Islet of Langerhans (tissue), 1 donor: ENCODE results near the gene JPH2.

Experiments used
- FAIRE-seq: peaks from one replicate; lab custom pipeline; 2011; peaks lifted over from hg19 to GRCh38; lab: Jason Lieb, UNC

Gene JPH2

DNA sequence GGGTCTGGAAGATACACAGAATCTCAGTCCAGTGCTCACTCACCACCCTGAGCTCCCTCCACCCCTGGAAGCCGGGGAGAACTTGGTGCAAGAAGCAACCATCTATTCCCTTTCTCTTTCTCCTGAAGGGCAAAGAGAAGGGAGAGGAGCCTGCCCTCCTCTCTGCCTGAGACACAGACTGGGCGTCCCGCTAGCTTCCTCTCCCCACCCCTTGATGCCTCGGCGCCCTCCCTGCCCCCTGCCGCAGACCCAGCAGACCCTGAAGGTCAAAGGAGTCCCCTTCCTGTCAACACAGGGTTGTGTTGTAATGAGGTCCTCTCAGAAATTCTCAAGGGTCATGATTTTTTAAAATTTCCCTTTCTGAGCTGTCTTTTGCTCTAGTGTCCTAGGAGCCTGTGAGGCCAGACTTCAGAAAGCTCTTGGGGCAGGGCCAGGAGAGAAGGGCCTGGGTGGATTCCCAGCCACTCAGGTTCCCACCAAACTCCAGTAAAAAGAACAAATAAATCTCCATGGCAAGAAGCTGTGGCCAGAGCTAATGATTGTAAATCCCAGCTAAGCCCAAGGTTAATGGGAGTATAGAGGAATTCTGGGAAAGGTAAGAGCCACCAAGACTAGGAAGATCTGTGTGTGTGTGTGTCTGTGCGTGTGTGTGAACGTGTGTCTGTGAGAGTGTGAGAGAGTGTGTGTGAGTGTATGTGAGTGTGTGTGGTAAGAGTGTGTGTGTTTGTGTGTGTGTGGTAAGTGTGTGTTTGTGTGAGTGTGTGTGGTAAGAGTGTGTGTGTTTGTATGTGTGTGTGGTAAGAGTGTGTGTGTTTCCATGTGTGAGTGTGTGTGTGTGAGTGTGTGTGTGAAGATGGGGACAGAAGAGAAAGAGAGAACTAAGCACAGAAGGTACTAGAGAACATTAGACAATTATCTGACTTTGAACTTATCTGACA, 1.1 kb upstream of the JPH2 start:
- FAIRE-seq, result no peak

DNA sequence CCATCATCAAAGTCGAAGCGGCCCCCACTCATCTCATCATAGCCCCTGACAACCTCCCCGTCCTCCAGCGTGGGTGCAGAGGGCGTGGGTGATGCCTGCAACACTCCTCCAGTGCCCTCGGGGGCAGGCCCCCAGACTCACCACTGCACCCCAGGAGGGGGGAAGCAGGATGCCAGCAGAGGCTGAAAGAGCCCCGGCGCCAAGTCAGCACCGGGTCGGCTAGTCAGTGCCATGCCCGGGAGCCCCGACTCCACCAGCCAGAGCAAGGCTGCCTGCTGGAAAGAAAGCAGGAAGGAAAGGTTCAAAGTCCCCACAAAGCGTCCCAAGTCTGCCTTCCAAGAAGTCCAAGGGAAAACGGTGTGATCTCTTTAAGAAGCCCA, 324 bp downstream of the JPH2 start:
- FAIRE-seq, result no peak

DNA sequence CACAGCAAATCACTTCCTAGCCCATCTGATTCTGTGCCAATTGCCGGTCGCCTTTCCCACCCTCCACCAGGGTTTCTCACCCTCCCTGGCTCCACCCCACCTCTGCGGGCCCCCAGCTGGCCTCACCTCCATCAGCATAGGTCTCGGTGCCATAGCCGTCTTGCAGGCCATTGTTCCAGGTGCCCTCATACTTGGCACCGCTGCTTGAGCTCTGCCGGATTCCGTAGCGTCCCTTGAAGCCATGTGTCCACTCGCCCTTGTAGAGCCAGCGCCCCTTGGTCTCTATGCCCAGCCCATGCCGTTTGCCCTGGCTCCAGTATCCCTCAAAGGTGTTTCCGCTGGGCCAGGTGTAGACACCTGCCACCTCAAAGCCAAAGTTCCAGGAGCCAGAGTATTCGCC, 787 bp downstream of the JPH2 start:
- no peak for FAIRE-seq

DNA sequence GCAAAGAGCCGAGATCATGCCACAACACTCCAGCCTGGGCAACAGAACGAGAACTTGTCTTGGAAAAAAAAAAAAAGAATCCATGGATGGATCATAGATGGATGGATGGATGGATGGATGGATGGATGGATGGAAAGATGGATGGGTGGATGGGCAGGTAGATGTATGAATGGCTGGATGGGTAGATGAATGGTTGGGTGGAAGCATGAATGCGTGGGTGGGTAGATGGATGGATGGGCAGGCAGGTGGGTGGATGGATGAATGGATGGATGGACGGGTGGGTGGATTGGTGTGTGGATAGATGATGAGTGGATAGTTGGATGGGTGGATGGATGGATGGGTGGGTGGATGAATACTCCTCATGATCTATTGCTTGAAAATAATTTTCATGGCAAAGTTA, 1.4 kb downstream of the JPH2 start:
- no peak for FAIRE-seq

DNA sequence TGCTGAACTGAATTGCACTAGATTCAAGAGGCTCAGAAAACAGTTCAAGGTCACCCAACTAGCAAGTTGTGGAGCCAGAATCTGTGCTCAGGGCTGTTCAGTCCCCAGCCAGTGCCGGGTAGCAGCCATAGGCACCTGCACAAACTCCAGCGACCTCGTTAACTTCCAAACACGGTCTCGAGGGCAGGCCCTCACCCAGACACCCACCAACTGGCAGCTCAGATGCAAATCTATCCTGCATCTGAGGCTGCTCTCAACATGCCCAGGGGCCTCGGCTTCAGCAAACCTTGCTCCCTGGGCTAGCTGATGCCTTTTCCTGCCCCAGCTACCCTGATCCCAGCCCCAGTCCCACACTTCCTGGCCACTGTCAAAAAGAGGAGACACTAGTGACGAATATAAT, 3.7 kb downstream of the JPH2 start:
- FAIRE-seq, result no peak

DNA sequence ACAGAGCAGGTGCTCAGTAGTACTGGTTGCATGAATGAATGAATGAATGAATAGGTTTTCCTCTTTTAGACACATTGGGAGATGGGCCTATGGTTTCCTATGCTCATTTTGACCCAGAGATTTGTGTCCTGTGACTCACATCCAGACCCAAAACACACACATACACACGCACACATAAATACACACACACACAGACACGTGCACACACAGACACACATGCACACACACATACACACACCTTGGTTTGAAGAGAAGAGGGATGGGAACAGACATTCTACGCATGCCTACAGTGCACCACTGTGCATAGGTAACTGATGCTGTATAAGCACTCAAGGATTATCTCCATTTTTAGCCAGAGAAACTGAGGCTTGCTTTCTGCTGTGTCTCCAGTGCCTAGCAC, 4.1 kb downstream of the JPH2 start:
- FAIRE-seq, result no peak

DNA sequence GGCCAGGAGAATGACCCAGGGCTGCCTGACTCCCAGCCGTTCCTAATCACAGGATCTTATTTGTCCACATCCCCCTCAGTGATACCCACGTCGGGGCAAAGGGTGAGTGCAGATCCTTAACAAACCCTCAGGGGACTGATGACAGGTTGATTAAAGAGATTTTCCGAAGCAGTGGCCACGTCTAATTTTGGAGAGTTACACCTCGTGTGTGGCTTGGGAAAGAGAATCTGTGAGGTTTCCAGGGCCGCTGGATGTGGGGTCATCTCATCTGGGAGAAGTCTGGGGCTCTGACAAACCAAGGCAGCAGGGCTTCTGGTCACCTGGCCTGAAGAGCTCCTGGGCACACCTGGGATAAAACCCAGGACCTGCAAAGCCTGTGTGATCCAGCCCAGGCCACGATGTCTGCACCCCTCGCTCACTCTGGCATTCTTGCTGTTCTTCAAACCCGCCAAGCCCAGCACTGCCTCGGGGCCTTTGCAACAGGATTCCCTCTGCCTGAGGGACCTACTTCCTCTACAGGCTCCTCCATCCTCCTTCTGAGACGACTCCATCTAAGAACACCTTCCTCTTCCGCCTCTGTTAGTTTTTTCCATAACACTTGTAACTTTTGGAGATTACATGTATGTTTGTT, 4.7 kb downstream of the JPH2 start:
- FAIRE-seq, result no peak

DNA sequence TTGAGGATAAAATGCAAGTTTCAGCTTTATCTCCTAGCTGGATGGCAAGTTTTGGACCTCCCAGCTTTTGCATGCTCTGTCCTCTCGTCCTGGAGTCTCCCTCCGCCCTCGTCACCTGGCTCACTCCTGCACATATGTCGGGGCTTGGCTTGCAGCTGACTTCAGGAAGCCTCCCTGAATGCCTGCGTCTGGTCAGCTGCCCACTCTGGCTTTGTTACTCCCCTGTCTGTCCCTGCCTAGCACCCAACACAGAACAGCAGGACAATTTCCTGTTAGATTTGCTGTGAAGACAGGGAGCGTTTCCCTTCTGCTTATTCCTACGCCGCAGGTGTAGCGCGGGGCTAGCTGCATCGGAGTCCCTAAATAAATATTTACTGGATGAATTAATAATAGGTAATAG, 5.4 kb downstream of the JPH2 start:
- no peak for FAIRE-seq

DNA sequence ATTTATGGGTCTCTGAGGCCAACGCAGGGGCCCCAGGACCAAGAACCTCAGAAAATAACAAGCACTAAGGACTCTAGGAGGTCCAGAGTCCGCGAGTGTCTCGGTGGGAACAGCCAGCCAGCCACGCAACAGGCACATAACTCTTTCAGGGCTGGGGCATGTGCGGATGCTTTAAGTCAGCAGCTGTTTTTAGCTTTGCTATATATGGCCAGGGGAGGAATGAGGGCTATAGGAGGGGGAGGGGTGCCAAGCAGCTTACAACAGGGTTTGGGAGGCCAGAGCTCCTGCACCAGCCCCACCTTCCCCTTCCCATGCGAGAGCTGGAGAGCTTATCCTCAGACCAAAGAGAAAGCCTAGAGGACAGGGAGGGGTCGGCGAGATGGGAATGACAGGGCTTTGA, 6.2 kb downstream of the JPH2 start:
- FAIRE-seq, result no peak

DNA sequence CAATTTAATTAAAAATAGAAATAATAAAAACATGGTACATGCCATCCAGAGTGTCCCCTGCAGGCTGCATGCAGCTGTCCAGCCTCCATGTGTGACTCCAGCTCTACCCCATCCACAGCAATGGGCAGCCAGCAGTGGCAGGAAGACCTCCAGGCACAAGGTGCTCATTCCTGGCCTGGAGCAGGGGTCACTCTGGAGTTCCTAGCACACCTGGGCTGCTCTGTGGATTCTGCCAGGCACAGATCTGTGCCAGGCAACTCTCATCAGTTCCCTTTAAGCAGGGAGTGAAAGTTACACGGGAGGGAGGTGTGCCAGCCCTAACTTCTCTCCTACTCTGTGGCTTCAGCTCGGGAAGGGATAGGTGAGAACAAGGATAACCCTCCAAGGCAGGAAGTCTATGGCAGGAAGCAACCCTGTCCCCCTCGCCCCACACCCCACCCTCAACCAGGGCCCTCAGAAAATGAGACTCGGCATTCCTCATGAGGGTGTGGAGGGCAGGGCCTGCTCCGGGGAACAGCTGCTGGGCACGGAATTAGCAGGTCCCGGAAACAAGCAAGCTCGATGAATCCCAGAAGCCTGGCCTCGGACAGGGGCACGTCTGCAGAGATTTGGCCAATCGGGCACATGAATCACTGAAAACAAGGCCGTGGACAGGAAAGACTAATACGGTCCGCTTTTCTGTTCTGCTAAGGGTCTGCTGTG, 10.0 kb downstream of the JPH2 start:
- no peak for FAIRE-seq

DNA sequence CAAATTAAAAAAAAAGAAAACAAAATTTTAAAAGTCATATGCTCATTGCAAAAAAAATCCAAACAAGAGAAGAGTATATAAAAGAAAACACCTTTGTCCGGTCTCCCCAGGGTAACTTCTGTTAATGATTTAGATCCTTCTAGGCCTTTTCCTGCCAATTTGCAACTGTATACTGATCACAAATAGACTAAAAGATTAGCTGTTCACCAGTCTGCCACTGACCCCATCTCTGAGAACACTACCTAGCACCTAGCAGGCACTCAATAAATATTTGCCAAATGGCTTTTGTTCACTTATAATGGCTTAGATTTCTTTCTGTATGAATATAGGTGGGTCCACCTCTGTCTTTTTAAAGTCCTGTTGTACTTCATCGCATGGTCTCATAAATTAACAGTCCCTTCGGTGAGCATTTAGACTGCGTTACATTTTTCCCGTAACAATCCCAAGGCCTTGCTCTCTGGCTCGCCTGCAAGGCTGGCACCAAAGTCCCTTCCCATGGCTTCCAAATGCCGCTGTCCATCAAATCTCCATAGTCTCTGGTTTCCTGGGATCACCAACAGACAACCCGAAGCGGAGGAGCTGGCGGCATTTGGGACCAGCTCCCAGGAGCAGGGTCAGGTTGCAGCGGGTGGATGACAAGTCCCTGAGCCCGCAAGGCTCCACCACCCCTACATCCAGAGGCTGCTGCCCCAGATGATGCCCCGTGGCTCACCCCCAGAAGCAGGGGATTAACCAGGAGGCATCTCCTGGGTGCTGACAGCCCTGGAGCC, 11.8 kb downstream of the JPH2 start:
- no peak for FAIRE-seq

DNA sequence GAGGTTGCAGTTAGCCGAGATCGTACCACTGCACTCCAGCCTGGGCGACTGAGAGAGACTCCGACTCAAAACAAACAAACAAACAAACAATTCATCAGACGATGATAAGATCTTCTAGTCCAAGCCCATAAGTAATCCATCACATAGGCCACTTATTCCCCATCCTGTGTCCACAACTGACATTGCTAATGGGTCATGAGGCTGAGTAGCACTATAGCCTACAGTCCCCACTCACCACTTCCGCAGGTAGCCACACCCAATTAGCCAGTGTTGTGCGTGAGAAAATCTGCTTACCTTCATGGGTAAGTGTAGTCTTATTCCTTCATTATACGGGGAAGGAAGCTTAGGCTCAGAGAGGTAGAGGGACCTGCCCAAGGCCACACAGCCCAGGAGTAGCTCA, 13.1 kb downstream of the JPH2 start:
- no peak for FAIRE-seq

DNA sequence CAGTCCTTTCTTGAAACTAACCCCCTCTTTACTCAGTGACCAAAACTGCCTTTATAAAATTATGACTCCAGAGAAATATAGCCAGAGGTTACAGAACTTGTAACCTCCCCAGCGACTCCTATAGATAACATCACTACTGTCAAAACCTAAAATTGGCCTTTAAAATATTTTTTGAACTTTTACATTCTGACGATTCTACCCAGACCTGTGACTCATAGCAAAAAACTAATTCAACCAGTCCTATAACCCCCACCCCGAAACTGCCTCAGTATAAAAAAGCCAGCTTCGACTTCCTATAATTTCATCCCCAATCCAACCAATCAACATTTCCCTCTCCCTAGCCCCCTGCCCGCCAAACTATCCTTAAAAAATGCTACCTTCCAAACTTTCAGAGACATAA, 13.9 kb downstream of the JPH2 start:
- FAIRE-seq, result no peak

DNA sequence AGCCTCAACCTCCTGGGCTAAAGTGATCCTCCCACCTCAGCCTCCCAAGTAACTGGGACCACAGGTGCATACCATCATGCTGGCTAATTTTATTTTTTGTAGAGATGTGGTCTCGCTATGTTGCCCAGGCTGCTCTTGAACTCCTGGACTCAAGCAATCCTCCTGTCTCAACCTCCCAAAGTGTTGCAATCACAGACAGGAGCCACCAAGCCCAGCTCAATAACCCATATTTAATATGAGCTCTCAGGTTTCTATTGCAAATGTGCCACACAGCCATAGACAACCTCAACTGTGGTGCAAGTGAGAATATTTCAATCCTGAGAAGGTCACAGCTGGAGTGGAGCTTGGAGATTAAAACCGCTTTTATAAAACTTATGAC, 14.4 kb downstream of the JPH2 start:
- no peak for FAIRE-seq

DNA sequence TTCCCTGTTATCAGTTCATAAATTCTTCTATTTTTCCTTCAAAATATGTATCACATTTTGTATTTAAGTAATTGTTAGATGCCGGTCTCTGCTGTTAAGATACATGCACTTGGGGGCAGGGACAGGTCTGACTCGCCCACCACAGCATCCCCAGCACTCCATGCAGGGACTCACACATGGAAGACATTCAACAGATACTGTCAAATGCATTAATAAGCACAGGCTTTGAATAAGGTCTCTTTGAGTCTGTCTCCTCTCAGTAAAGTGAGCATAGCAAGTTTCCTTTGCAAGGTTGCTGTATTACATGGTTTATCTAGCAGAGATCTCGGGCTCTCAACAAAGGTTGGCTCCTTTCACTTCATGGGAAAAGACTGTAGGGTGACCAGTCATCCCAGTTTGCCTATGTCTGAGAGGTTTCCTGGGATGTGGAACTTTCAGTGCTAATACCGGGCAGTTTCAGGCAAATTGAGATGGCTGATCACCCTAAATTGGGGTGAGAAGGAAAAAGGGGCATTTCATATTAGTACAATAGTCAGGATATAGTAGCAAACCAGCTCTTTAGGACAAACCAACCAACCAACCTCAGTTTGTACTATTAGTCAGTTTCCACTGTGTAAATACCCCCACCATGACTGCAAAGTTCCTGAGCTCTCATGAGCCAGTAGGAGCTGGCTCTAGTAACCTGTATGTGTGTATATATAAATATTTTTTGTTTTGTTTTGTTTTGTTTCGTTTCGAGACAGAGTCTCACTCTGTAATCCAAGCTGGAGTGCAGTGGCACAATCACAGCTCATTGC, 15.0 kb downstream of the JPH2 start:
- FAIRE-seq, result no peak

DNA sequence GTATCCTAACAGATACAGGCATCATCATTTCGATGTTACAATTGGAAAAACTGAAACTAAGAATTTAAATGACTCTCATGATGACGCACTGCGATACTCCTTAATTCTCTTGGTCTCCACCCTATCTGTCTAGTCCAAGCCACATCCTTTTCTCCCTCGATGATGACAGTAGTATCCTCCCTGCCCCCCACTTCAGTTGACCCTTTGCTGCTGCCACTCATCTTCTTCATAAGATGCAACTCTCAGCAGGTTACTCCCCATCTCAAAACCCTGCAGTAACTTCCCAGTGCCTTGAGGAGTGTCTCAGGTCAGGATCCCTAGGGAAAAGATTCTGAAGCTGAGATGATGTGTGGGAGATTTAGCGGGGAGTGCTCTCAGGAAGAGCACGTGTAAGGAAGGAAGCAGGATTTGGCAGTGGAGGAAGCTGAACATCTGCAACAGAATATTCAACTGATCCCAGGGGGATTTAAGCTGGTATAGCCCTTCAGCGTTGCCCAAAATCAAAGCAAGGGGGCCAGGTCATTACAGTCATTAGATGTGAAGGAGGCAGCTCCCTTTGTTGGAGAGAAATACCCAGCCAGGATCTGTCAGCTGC, 16.1 kb downstream of the JPH2 start:
- FAIRE-seq, result no peak

DNA sequence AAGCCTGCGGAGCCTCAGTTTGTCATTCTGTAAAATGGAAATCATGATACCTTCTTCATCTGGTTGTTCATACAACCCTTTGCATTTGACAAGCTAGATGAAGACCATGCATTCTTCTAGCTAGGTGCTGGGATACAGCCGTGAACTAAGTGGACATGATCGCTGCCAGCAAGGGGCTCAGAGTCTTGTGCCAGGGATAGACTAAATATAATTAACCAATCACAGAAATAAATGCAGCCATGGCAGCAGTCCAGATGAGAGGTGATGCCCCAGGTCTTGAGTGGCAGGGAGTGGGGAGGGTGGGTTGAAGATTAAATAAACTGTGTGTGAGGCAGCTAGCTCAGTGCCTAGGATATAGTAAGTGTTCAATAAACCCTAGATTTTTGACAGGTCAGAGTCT, 19.3 kb downstream of the JPH2 start:
- no peak for FAIRE-seq

DNA sequence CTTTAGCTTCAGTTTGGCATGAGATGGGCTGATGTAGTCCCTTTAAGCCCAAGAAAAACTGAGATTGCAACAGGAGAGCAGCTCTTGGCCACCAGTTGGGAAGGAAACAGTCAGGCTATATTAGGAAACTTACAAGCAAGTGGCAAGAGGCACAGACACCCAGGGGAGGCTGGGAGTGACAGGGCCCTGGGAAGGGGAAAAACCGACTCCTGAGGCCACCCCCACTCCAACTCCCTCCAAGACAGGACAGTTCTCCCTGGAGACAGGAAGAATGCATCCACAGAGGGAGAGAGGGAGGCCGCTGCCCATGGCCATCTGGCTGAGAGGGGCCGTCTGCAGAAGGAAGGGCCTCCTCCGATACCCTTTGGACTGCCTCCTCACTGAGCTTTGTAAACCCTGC, 20.5 kb downstream of the JPH2 start:
- FAIRE-seq, result no peak

DNA sequence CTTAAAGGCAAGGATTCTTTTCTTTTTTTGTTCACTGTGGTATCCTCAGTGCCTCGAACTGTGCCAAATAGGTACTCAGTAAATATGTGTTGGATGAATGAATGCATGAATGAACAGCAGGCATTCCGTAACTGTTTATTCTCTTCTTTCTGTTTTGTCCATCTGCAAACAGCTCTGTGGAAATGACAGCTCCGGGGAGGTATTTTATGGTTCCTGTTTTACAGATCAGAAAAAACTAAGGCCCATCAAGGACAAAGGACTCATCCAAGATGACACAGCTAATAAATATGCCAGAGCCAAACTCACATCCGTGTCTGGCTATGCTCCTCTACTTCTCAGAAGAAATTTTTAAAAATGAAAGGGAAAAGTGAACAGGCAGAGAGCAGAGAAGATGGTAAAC, 21.0 kb downstream of the JPH2 start:
- no peak for FAIRE-seq

DNA sequence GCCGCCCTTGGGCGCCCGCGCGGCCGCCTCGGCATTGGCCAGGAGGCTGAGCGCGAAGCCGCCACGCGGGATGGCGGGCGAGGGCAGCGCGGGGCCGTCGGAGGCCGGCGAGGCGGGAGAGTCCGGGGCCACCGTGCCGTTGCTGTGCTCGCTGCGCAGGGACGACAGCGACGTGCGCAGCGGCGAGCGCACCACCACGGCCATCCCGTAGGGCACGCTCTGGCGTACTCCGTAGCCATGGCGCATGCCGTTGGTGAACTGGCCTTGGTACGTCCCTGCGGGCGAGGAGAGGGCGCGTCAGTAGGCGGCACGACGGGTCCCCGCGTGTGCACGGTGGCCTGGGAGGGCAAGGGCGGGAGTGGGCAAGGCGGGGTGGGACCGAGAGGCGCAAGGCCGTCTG, 26.9 kb downstream of the JPH2 start:
- no peak for FAIRE-seq

DNA sequence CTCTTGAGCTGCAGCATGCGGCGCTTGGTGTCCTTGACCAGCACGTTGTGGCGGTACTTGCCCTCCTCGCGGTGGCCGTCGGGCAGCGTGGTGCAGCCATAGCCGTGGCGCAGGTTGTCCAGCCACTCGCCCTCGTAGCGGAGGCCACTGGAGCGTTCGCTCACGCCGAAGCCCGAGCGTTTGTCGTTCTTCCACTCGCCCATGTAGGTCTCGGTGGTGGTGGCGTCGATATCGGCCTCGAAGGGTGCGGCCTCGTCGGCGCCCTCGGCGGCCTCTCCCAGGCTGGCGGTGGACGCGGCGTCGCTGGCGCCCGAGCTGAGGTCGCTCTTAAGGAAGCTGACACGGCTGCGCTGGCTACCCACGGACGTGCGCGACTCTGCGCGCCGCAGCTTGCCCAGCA, 27.3 kb downstream of the JPH2 start:
- FAIRE-seq, result no peak
